IMR-90 (cell line): ENCODE measurements around the gene PIP5K1B. TPM values are rescaled to one million over a fixed set of nuclear protein-coding genes. Genes with fewer than 3 reads are reported as not detected.

Experiments
- ATAC-seq: fragments of 200-7000 bp; cut with Tn5 transposase; 2 replicates; pipeline ENCODE4 v1.9.1; 2020; ENCODE audit warnings: low read depth, mild to moderate bottlenecking, moderate library complexity
- BruUV-seq: library from RNA; stranded (reverse); fragments of 400-500 nt; replicated peaks from 2 replicates; lab custom pipeline; 2021; lab: Mats Ljungman, UMichigan
- CTCF ChIA-PET: fragments of 300-600 bp; formaldehyde crosslinking; extraction: SDS; loops from one replicate; lab custom pipeline; 2021; ENCODE audit warnings: antibody characterized with exemption; lab: Yijun Ruan, JAX
- POLR2A ChIA-PET: fragments of 300-600 bp; sonication (Branson Sonifier 250); formaldehyde crosslinking; loops from one replicate; lab custom pipeline; 2022; ENCODE audit warnings: antibody characterized with exemption; ENCODE audit not compliant: unreplicated experiment; lab: Charles Lee
- DNase-seq: peaks from one replicate; pipeline ENCODE4 v3.0.0; 2013
- H2AFZ ChIP-seq: replicated peaks from 2 replicates; pipeline ENCODE3; 2013; ENCODE audit warnings: low read length, mild to moderate bottlenecking; ENCODE audit not compliant: poor library complexity
- H2AK5ac ChIP-seq: 2 replicates; pipeline ENCODE4 v1.6.1; 2013; ENCODE audit warnings: low read depth, low read length, inconsistent platforms
- H2AK9ac ChIP-seq: replicated peaks from 2 replicates; pipeline ENCODE3; 2013; ENCODE audit warnings: mild to moderate bottlenecking, low read depth, low read length, moderate library complexity; ENCODE audit not compliant: poor library complexity
- H2BK120ac ChIP-seq: 2 replicates; pipeline ENCODE4 v1.6.1; 2013; ENCODE audit warnings: low read depth, low read length, inconsistent platforms
- H2BK15ac ChIP-seq: 3 replicates; pipeline ENCODE4 v1.6.1; 2013; ENCODE audit warnings: low read depth, low read length, inconsistent platforms
- H2BK20ac ChIP-seq: 2 replicates; pipeline ENCODE4 v1.6.1; 2013; ENCODE audit warnings: low read depth, mild to moderate bottlenecking, inconsistent platforms, low read length, moderate library complexity
- H2BK5ac ChIP-seq: 2 replicates; pipeline ENCODE4 v1.6.1; 2013; ENCODE audit warnings: mild to moderate bottlenecking, low read depth, low read length, inconsistent platforms; ENCODE audit not compliant: poor library complexity, severe bottlenecking
- H3K14ac ChIP-seq: replicated peaks from 2 replicates; pipeline ENCODE4 v1.6.1; 2013; ENCODE audit warnings: low read depth, low read length, inconsistent platforms
- H3K18ac ChIP-seq: 2 replicates; pipeline ENCODE4 v1.6.1; 2013; ENCODE audit warnings: low read depth, low read length, control low read depth
- H3K23ac ChIP-seq: 2 replicates; pipeline ENCODE4 v1.6.1; 2013; ENCODE audit warnings: low read depth, low read length, inconsistent platforms
- H3K27ac ChIP-seq: 2 replicates; pipeline ENCODE4 v1.5.1; 2013; ENCODE audit warnings: mild to moderate bottlenecking, control low read depth, low read length; ENCODE audit not compliant: insufficient read depth
- H3K27me3 ChIP-seq: 2 replicates; pipeline ENCODE4 v1.6.1; 2013; ENCODE audit warnings: low read length; ENCODE audit not compliant: control insufficient read depth, insufficient read depth
- H3K36me3 ChIP-seq: 2 replicates; pipeline ENCODE4 v1.6.1; 2013; ENCODE audit warnings: low read length, mixed read lengths; ENCODE audit not compliant: control insufficient read depth, insufficient read depth
- H3K4ac ChIP-seq: 2 replicates; pipeline ENCODE4 v1.6.1; 2013; ENCODE audit warnings: low read depth, low read length, inconsistent platforms
- H3K4me1 ChIP-seq: 2 replicates; pipeline ENCODE4 v1.6.1; 2013; ENCODE audit warnings: low read length, mixed read lengths; ENCODE audit not compliant: control insufficient read depth, insufficient read depth
- H3K4me2 ChIP-seq: 2 replicates; pipeline ENCODE4 v1.6.1; 2013; ENCODE audit warnings: low read depth, mild to moderate bottlenecking, control low read depth, low read length, moderate library complexity
- H3K4me3 ChIP-seq: 2 replicates; pipeline ENCODE4 v1.5.1; 2013; ENCODE audit warnings: low read depth, mild to moderate bottlenecking, control low read depth, low read length, moderate library complexity; ENCODE audit not compliant: insufficient read depth
- H3K56ac ChIP-seq: 2 replicates; pipeline ENCODE4 v1.6.1; 2013; ENCODE audit warnings: low read length, inconsistent platforms; ENCODE audit not compliant: insufficient read depth; ENCODE audit errors: extremely low read depth
- H3K79me1 ChIP-seq, 2 experiments: 2 replicates each; pipeline ENCODE4 v1.6.1; 2013; ENCODE audit warnings: low read length in 2 of 2, inconsistent platforms in 1 of 2, low read depth in 1 of 2
- H3K9ac ChIP-seq: 2 replicates; pipeline ENCODE4 v1.6.1; 2013; ENCODE audit warnings: low read depth, low read length, control low read depth
- H3K9me1 ChIP-seq: 2 replicates; pipeline ENCODE4 v1.6.1; 2013; ENCODE audit warnings: low read length, inconsistent platforms; ENCODE audit not compliant: insufficient read depth
- H3K9me3 ChIP-seq: 2 replicates; pipeline ENCODE4 v1.6.1; 2013; ENCODE audit warnings: low read length; ENCODE audit not compliant: control insufficient read depth, insufficient read depth
- H4K20me1 ChIP-seq: 2 replicates; pipeline ENCODE4 v1.6.1; 2013; ENCODE audit warnings: low read length, inconsistent platforms; ENCODE audit not compliant: insufficient read depth
- H4K5ac ChIP-seq: 2 replicates; pipeline ENCODE4 v1.6.1; 2013; ENCODE audit warnings: mild to moderate bottlenecking, low read depth, low read length, control low read depth
- H4K8ac ChIP-seq, 2 experiments: 2 replicates each; pipeline ENCODE4 v1.6.1; 2013; ENCODE audit warnings: low read depth in 2 of 2, low read length in 2 of 2, control low read depth in 1 of 2, inconsistent platforms in 1 of 2
- H4K91ac ChIP-seq: 2 replicates; pipeline ENCODE4 v1.6.1; 2013; ENCODE audit warnings: low read depth, low read length, inconsistent platforms; ENCODE audit not compliant: insufficient read depth
- CEBPB ChIP-seq: IDR thresholded peaks from 2 replicates; pipeline ENCODE4 v1.6.1; 2012; ENCODE audit warnings: low read depth, low read length, improper control_type of control experiment
- CHD1 ChIP-seq: IDR thresholded peaks from 2 replicates; pipeline ENCODE4 v1.6.1; 2012; ENCODE audit warnings: low read depth, low read length, improper control_type of control experiment
- MAZ ChIP-seq: IDR thresholded peaks from 2 replicates; pipeline ENCODE4 v1.6.1; 2012; ENCODE audit warnings: low read depth, mild to moderate bottlenecking, low read length, improper control_type of control experiment, moderate library complexity, borderline replicate concordance
- MXI1 ChIP-seq: IDR thresholded peaks from 2 replicates; pipeline ENCODE4 v1.6.1; 2012; ENCODE audit warnings: low read depth, mild to moderate bottlenecking, low read length, moderate library complexity, borderline replicate concordance
- NFE2L2 ChIP-seq: fragments of 150-350 bp; IDR thresholded peaks from 2 replicates; pipeline ENCODE4 v1.6.1; 2016; ENCODE audit warnings: low read depth, mild to moderate bottlenecking, low read length
- POLR2A ChIP-seq: IDR thresholded peaks from 2 replicates; pipeline ENCODE4 v1.6.1; 2012; ENCODE audit warnings: mild to moderate bottlenecking, low read depth, low read length
- RAD21 ChIP-seq: IDR thresholded peaks from 2 replicates; pipeline ENCODE4 v1.6.1; 2012; ENCODE audit warnings: low read length, improper control_type of control experiment
- RCOR1 ChIP-seq: IDR thresholded peaks from 2 replicates; pipeline ENCODE4 v1.6.1; 2012; ENCODE audit warnings: mild to moderate bottlenecking, low read length, improper control_type of control experiment; ENCODE audit not compliant: insufficient replicate concordance
- RFX5 ChIP-seq: IDR thresholded peaks from 2 replicates; pipeline ENCODE4 v1.8.0; 2012; ENCODE audit warnings: low read depth, mild to moderate bottlenecking, low read length, moderate library complexity
- WGBS, 2 experiments: methylation state at CpG; one replicate each; pipeline versions ENCODE4 v1.1.5 to v1.1.7; 2013; ENCODE audit warnings: missing lambda C conversion rate in 2 of 2; ENCODE audit not compliant: insufficient read length in 1 of 2; ENCODE audit errors: extremely low coverage in 2 of 2; 5-methylcytosine and 5-hydroxymethylcytosine counted together
- dilution Hi-C: fragments of 300-500 bp; cut with HindIII; formaldehyde crosslinking; loops from one replicate; pipeline ENCODE4 v1.14.3; 2018; ENCODE audit warnings: low sequenced_read_pairs; ENCODE audit not compliant: unreplicated experiment
- in situ Hi-C: fragments of 300-500 bp; cut with MboI; formaldehyde crosslinking; loops from 3 replicates; pipeline ENCODE4 v1.14.3; 2019; ENCODE audit warnings: low sequenced_read_pairs, inconsistent platforms, mixed read lengths
- intact Hi-C: fragments of 100-400 bp; cut with micrococcal nuclease; formaldehyde crosslinking; loops from 2 replicates; pipeline ENCODE4 v1.10.0; 2022
- polyA plus RNA-seq, 3 experiments: library from polyadenylated mRNA; depleted of rRNA; stranded (reverse); fragments of >200 nt; gene quantifications; 2 replicates each; pipeline ENCODE4 v1.2.3, GENCODE V29; 2012; ENCODE audit warnings: low replicate concordance in 1 of 3
- total RNA-seq: library from RNA; depleted of rRNA; stranded (reverse); fragments of >200 nt; gene quantifications from 2 replicates; pipeline ENCODE4 v1.2.3, GENCODE V29; 2012
- TF ChIP-seq, protein P1 (sequence below): fragments of 150-350 bp; IDR thresholded peaks from 2 replicates; pipeline ENCODE4 v1.6.1; 2016; ENCODE audit warnings: low read depth, mild to moderate bottlenecking, low read length, moderate library complexity, borderline replicate concordance
- TF ChIP-seq, protein P2 (sequence below): fragments of 150-350 bp; IDR thresholded peaks from 2 replicates; pipeline ENCODE4 v1.6.1; 2017; ENCODE audit warnings: mild to moderate bottlenecking, antibody characterized with exemption, low read length, low read depth

PIP5K1B gene
- total and polyA plus RNA-seq, 2 of the 4 experiments (the other 2 are of a cell fraction), result not detected

DNA sequence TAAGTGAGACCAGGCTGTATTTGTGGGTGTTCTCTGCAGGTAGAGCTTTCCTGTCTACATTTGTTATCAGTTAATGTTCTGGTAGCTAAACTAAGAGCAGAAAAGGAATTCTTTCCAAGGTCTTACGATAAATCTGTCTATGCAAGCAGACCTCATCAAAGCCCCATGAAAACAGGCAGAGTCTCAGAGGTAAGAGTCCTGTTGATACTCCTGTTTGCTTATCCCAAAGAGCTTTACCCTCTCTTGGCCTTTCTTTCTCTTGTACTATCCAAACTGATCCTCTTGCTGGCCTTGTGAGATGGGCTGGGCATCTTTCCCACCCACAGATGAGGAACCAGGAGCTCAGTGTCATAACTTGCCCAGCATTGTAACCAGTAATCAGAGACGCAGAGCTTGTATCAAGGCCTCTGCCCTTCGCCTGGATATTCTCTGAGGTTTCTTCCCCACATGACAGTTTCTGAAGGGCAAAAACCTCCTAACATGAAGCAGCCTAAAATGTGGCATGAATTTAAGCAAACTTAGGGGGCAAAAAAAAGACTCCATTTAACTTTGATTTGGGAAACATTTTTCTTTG lies 275.4 kb downstream of the PIP5K1B start:
- no peak overlapping the region for H3K56ac ChIP-seq
- no peak overlapping the region for H3K23ac ChIP-seq
- CTCF ChIA-PET, result no interaction called here
- no peak overlapping the region for H3K4me2 ChIP-seq
- no peaks in the 10 kb centered on the region for H4K20me1 ChIP-seq
- H2BK120ac ChIP-seq, result no peak overlapping the region
- H3K27me3 ChIP-seq, result peaks cover 4% of the 10 kb centered on the region
- POLR2A ChIA-PET, result no interaction called here
- no peak overlapping the region for H2AK9ac ChIP-seq
- H2AK5ac ChIP-seq, result no peak overlapping the region
- no peak overlapping the region for H4K5ac ChIP-seq
- no peak overlapping the region for H2BK5ac ChIP-seq
- H2BK20ac ChIP-seq, result no peak overlapping the region
- no peak overlapping the region for H3K4ac ChIP-seq
- TF ChIP-seq POLR2A, result no peak
- TF ChIP-seq, protein P1, sequence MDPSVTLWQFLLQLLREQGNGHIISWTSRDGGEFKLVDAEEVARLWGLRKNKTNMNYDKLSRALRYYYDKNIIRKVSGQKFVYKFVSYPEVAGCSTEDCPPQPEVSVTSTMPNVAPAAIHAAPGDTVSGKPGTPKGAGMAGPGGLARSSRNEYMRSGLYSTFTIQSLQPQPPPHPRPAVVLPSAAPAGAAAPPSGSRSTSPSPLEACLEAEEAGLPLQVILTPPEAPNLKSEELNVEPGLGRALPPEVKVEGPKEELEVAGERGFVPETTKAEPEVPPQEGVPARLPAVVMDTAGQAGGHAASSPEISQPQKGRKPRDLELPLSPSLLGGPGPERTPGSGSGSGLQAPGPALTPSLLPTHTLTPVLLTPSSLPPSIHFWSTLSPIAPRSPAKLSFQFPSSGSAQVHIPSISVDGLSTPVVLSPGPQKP, result no peak
- TF ChIP-seq, protein P2, sequence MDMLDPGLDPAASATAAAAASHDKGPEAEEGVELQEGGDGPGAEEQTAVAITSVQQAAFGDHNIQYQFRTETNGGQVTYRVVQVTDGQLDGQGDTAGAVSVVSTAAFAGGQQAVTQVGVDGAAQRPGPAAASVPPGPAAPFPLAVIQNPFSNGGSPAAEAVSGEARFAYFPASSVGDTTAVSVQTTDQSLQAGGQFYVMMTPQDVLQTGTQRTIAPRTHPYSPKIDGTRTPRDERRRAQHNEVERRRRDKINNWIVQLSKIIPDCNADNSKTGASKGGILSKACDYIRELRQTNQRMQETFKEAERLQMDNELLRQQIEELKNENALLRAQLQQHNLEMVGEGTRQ, result no peak
- TF ChIP-seq NFE2L2, result no peak
- TF ChIP-seq MXI1, result no peak
- no peak for TF ChIP-seq CHD1
- TF ChIP-seq RAD21, result no peak
- no peak for TF ChIP-seq RFX5
- TF ChIP-seq MAZ, result no peak
- no peak for TF ChIP-seq CEBPB
- TF ChIP-seq RCOR1, result no peak
- in situ Hi-C loops (no loop called here), intact Hi-C loops (no loop called here), dilution Hi-C loops (no loop called here)
- no peaks in the 10 kb centered on the region for H3K9me1 ChIP-seq
- no peak overlapping the region for H2BK15ac ChIP-seq
- DNase-seq, result no peak
- no peak overlapping the region for H2AFZ ChIP-seq
- H3K4me3 ChIP-seq, result no peak overlapping the region
- no peaks in the 10 kb centered on the region for H3K9me3 ChIP-seq
- H3K79me1 ChIP-seq, result no peaks in the 10 kb centered on the region
- H4K91ac ChIP-seq, result no peak overlapping the region
- no peak overlapping the region for H3K9ac ChIP-seq
- no peak overlapping the region for H3K14ac ChIP-seq
- ATAC-seq, result no peak
- H3K27ac ChIP-seq, result no peak overlapping the region
- no peaks in the 10 kb centered on the region for H3K36me3 ChIP-seq
- H3K18ac ChIP-seq, result no peak overlapping the region
- no peaks in the 10 kb centered on the region for H3K4me1 ChIP-seq
- 80% methylated on average over 1 of the region's 3 CpGs; no CpG with 5 or more reads in 1 of the 2 experiments for WGBS, 2 experiments
- no peak overlapping the region for H4K8ac ChIP-seq
- BruUV-seq, result no TSS peak
